NCI-H2196 treated with DMSO at 0.1 percent for 48 hours (cell line): ENCODE data around the gene MERTK.
"Not testable (repeated sequence)": the region's sequence is repeated elsewhere in the genome, so short reads cannot be mapped to it uniquely, and the experiment has no call there.

Source experiments
- DNase-seq: peaks from one replicate; lab custom pipeline; 2025; ENCODE audit not compliant: unreplicated experiment; lab: John Stamatoyannopoulos, UW

Gene MERTK

GRCh38 chr2:111909997-111910396 is 11.6 kb downstream of the MERTK start:
- DNase-seq, result not testable (repeated sequence)

DNA sequence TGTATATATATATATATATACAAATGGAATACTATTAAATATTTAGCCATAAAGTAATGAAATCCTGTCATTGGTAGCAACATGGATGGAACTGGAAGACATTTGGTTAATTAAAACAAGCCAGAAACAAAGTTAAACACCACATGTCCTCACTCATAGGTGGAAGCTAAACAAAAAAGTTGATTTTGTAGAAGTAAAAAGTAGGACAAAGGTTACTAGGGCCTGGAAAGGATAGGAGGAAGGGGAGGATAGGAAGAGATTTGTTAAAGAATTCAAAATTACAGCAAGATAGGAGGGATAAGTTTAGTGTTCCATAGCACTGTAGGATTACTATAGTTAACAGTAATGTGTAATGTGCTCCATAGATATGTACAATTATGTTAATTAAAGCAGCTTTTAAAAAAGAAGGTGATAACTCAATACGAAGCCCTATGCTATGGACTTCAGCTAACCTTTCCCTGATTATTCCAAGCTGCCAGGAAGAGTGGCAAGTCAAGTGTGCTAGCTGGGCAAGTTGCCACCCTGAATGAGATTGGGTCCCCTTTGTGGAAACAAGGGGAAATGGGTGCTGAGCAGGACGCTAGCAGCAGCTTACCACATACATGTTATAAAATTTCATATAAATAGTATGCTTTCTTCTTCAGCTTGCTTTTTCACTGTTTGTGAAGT is 12.3 kb downstream of the MERTK start:
- no peak for DNase-seq

DNA sequence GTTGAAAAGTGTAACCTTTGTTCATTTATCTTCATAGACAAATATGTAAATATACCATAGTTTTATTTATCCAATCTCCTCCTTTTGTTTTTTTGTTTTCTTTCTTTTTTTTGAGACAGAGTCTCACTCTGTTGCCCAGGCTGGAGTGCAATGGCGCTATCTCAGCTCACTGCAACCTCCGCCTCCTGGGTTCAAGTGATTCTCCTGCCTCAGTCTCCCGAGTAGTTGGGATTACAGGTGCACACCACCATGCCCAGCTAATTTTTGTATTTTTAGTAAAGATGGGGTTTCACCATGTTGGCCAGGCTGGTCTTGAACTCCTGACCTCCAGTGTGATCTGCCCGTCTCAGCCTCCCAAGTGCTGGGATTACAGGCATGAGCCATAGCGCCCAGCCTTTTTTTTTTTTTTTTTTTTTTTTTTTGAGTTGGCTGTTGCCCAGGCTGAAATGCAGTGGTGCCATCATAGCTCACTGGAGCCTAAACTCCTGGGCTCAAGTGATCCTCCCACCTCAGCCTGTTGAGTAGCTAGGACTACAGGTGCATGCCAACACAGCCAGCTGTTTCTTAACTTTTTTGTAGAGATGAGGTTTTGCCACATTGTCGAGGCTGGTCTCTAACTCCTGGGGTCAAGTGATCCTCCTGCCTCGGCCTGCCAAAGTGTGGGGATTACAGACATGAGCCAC is 13.0 kb downstream of the MERTK start:
- DNase-seq, result not testable (repeated sequence)

- DNase-seq, result no peak
Observed at GRCh38 chr2:111912547-111912946, 14.1 kb downstream of the MERTK start.

GRCh38 chr2:111917106-111917505 is 18.7 kb downstream of the MERTK start:
- no peak for DNase-seq

GRCh38 chr2:111918383-111918806 is 20.0 kb downstream of the MERTK start:
- no peak for DNase-seq

- DNase-seq, result no peak
Observed at GRCh38 chr2:111919365-111919764, 21.0 kb downstream of the MERTK start.

DNA sequence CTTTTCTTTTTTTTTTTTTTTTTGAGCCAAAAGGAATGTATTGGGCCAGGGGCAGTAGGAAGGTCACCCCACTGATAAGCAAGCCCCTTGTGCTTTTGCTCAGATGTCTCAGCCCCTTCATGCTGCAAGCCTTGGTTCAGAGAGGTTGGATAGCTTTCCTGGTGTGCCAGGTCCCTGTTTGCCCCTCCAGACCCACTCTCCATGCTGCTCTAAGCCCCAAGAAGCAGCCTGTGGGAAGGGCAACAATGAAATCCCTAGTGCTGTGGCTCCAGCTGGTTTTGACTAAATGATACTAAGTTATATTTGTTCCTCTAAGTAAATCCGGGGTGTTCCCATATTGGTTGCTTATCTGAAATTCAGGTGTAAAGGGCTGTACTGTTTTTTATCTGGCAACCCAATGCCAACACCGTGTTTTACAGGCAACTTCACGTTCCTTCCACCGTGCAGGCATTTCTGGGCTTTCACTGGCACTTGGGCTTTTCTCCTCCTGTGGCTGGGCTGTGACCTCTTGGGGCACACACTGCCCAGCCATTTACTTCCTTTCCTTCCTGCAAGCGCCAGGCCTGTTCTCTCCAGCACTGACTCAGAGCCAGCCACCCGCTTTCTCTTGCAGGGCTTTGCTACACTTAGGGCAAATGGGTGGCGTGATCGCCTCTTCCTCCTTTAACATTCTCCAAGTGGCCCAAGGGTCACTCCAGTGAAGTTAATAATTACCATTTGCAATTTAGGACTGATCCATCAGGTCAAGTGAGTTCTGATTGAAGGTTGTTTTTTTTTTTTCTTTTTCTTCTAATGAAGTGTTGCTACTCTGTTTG is 21.6 kb downstream of the MERTK start:
- DNase-seq, result no peak

DNA sequence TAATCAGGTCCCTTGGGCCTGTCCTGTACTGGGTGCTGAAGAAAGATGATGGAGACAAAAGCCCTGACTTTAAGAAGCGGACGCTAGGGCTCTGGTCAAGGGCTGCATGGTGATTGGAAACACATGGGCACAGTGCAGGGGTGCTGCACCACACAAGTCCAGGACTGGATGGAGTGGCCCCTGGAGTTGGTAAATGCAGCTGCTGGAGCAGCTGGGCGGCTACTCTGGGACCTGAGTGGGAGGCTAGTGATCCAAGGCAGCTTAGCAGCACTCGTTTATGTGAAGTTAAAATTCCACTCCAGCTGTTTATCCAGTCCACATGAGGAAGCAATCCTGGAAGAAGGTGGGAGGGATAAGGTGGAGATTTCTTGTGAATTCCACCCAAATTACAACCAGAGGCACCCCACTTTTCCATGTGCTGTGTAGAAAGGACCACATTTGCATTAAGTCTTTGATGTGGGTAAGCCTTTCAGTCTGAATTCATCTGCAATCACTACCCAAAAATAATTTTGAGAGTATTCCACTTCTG is 24.9 kb downstream of the MERTK start:
- no peak for DNase-seq

DNA sequence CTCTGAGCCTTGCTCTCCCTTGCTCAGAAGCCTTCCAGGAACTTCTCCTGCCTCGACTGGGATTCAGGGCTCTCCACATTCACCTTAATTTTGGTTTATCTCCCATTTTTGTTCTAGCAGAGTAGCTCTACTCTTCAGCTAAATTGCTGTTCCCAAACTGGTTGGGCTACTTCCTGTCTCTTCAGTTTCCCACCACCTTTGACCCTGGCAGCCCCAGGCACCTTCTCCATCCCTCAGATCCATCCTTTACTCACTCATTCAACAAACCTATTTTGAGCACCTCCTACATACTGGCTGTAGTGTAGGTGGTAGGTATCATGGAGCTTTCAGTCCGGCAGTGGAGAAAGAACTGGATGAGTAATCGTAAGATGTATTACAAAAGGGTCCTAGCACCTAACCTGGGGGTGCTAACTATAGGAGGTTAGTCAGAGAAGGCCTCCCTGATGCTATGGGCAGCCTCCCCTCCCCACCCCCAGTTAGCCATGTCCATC is 26.3 kb downstream of the MERTK start:
- DNase-seq, result no peak

- no peak for DNase-seq
Observed at GRCh38 chr2:111927723-111928122, 29.3 kb downstream of the MERTK start.

DNA sequence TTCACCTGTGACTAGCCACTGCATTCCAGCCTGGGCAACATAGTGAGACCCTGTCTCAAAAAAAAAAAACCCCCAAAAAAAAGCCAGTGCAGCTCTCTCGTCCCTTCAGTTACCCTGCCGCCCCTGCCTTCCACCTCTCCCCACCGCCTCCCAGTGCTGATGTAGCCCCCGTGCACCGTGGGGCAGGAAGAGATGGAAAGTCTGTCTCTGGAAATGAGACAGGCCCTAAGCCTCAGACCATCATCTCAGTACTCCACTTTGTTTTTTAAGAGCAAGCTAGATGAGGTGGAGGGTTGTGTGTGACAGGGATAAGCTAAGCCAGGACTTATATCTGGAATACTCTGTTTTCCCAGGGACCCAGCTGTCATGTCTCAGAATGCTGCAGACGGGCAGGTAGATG is 32.0 kb downstream of the MERTK start:
- DNase-seq, result no peak

GRCh38 chr2:111930875-111931274 is 32.5 kb downstream of the MERTK start:
- no peak for DNase-seq

DNA sequence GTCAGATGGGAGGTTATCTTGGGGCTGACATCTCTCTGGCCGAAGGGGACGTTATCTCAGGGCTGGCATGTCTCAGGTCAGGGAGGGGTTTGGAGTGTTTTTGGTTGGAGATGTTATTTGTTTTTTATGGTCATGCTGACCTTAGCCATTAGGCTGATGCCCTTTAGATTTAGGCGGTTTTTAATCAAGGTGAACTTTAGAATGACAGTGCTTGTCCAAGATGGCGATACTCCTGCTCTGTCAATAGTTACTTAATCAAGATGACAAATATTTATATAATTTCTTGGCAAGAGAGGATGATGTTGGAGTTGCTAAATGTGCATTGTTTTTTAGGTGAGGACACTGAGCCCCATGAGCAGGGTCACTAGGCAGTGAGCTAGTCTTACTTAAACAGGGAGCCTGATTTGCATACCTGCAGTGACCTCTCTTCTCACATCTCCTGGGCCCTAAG is 34.5 kb downstream of the MERTK start:
- no peak for DNase-seq

DNA sequence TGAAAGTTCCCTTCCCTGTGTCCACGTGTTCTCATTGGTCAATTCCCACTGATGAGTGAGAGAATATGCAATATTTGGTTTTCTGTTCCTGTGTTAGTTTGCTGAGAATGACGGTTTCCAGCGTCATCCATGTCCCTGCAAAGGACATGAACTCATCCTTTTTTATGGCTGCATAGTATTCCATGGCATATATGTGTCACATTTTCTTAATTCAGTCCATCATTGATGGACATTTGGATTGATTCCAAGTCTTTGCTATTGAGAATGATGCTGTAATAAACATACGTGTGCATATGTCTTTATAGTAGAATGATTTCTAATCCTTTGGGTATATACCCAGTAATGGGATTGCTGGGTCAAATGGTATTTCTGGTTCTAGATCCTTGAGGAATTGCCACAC is 35.5 kb downstream of the MERTK start:
- not testable (repeated sequence) for DNase-seq

DNA sequence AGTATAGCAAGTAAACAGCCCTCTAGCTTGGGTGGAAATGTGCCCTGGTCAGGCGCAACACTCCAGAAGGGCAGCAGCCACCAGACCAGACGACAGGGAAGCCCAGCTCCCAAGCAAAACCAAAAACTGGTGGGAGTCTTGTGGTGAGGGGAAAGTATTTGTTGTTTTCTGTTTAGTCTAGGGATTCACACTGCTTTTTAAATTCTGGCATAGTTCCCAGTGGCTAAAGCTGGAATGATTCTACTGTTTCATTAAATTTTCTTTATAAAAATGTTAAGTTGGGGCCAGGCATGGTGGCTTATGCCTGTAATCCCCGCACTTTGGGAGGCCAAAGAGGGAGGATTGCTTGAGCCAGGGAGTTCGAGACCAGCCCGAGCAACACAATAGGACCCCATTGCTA is 38.5 kb downstream of the MERTK start:
- no peak for DNase-seq

DNA sequence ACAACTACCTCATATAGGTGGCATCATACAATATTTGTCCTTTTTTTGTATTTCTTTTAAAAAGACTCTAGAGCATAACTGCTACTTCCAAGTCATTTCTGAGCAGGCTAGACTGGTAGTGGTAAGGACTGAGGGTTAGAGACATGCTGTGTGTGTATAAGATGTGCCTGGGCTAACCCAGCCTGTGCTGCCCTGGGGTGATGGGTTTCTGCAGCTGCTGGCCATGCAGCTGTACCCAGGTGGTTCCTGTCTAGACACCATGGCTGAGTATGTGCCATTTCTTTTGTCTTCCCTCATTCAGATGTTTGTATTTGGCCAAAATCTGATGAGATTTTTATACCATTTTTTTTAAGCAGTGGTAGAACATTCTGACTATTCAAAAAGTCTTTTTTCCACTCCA is 40.0 kb downstream of the MERTK start:
- DNase-seq, result no peak

DNA sequence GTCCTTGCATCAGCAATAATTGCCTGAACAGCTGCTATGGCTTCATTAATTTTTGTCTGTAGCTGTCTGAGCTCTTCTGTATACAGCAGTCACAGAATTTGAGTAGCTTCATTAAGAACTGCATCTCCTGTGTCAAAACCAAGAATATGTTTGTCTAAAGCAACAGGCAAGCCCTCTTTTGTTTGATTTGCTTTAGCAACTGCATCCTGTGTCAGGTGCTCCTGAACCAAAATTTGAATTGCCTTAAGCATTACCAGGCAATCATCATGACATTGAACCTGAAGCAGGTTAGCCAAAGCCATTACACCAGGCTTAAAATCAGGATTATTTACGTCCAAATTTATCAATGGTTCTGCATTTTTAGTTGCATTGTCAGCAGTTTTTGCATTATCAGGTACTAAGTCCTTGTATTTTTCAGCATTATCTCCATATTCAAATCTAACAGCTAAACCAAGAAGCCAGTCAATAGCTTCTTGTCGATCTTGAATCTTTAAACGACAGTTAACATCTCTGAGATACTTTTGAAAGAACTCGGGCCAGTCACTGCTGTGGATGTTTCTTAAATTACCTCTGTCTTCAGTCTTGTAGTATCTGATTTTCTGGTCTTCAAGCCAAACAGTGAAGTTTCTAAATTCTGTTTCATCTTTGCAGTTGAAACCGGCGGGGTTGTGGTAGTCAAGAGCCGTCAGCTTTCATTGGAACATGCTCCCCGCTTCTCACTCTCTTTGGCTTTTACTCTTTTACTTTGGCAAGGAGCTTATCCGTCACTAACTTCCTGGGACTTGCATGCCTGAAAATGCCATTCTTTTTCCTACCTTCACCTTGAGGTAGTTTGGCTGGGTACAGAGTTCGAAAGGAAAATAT is 42.2 kb downstream of the MERTK start:
- DNase-seq, result no peak

- DNase-seq, result no peak
Observed at GRCh38 chr2:111941531-111941930, 43.1 kb downstream of the MERTK start.

DNA sequence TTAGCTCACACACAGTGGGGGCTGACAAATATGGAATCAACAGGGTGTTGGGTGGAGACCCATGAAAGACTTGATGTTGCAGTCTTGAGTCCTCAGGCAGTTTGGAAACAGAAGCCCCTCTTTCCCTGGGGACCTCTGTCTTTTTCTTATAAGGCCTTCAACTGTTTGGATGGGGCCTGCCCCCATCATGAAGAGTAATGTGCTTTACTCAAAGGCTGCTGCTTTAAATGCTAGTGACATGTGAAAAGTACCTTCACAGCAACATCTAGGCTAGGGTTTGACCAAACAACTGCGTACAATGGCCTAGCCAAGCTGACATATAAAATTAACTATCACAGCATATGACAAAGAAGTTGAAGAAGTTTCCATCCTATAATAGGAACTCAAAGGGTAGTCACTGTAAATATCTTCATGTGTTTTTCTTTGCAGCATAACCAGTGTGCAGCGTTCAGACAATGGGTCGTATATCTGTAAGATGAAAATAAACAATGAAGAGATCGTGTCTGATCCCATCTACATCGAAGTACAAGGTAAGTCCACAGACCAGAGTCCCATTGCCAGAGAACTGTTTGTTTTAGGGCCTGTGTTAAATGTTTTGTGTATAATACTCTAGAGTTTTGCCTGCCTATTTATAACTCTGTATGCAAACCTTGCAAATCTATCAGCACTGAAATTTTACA is 46.3 kb downstream of the MERTK start:
- DNase-seq, result no peak
